Neutrophil (primary cell): Measurements from ENCODE around the gene TRPC1.

Source experiments
- H3K27ac ChIP-seq: fragments of 200-600 bp; sonication (generic); 2 replicates; pipeline ENCODE4 v1.5.1; 2016; ENCODE audit warnings: mild to moderate bottlenecking, moderate library complexity
- H3K27me3 ChIP-seq: fragments of 200-600 bp; sonication (generic); 2 replicates; pipeline ENCODE4 v1.6.0; 2016; ENCODE audit warnings: mild to moderate bottlenecking
- H3K36me3 ChIP-seq: fragments of 200-600 bp; sonication (generic); 2 replicates; pipeline ENCODE4 v1.5.1; 2017
- H3K4me1 ChIP-seq, 2 experiments: fragments of 200-600 bp in 1 of 2; sonication (generic) in 1 of 2; 1 replicate in 1 of 2; 2 replicates in 1 of 2; pipeline versions ENCODE4 v1.5.1 to v1.6.1; 2013 to 2016; ENCODE audit warnings: low read depth in 1 of 2, low read length in 1 of 2, mild to moderate bottlenecking in 1 of 2, moderate library complexity in 1 of 2; ENCODE audit not compliant: control insufficient read depth in 1 of 2, insufficient read depth in 1 of 2
- H3K4me3 ChIP-seq, 2 experiments: fragments of 200-600 bp in 1 of 2; sonication (generic) in 1 of 2; 1 replicate in 1 of 2; 2 replicates in 1 of 2; pipeline ENCODE4 v1.5.1; 2013 to 2016; ENCODE audit warnings: low read depth in 1 of 2, low read length in 1 of 2, mild to moderate bottlenecking in 1 of 2, moderate library complexity in 1 of 2
- H3K9me3 ChIP-seq: fragments of 200-600 bp; sonication (generic); 2 replicates; pipeline ENCODE4 v1.5.1; 2016
- TF ChIP-seq, protein P1 (sequence below): fragments of 200-600 bp; sonication (generic); IDR thresholded peaks from 2 replicates; pipeline ENCODE4 v1.5.1; 2016; ENCODE audit warnings: antibody characterized with exemption

The TRPC1 gene

DNA sequence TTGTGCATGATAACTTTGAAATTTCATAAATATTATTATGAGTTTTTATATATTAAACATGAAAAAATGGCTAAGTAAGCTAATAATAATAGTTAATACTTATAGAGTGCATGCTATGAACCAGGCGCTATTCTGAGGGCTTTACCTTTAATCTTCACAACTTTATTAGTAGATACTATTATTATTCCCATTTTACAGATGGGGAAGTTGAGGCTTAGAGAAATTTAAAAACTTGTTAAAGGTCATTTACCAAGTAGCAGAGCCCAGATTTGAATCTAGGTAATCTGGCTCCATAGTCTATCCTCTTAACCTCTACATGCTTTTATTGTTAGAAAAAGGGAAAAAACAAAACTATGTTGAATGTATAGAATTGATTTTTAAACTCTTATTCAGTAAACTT, 60.4 kb downstream of the TRPC1 start:
- Histone ChIP-seq H3K36me3 (no peaks in the 10 kb centered on the region), H3K4me1 (no peaks in the 10 kb centered on the region), H3K9me3 (no peaks in the 10 kb centered on the region), H3K27ac (no peak overlapping the region), H3K27me3 (no peaks in the 10 kb centered on the region), H3K4me3 (no peak overlapping the region)
- TF ChIP-seq, protein P1, sequence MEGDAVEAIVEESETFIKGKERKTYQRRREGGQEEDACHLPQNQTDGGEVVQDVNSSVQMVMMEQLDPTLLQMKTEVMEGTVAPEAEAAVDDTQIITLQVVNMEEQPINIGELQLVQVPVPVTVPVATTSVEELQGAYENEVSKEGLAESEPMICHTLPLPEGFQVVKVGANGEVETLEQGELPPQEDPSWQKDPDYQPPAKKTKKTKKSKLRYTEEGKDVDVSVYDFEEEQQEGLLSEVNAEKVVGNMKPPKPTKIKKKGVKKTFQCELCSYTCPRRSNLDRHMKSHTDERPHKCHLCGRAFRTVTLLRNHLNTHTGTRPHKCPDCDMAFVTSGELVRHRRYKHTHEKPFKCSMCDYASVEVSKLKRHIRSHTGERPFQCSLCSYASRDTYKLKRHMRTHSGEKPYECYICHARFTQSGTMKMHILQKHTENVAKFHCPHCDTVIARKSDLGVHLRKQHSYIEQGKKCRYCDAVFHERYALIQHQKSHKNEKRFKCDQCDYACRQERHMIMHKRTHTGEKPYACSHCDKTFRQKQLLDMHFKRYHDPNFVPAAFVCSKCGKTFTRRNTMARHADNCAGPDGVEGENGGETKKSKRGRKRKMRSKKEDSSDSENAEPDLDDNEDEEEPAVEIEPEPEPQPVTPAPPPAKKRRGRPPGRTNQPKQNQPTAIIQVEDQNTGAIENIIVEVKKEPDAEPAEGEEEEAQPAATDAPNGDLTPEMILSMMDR, result no peak

DNA sequence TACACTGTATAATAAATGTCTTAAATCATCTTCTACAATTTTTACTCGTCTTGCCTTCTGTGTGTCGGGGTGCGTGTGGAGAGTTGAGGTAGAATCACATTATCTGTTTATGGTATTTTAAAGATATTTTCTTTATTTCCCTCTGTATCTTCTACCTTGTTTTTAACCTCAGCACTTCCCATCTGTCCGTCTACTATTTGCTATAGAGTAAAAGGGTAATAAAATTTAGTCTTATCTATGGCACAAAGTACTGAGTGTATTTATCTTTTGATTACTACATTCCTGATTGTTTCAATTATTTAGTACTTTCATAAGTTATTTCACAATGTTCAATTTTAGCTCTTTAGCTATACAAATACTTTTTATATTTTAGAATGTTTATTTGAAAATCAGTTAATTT, 62.2 kb downstream of the TRPC1 start:
- H3K9me3 ChIP-seq, result no peaks in the 10 kb centered on the region
- TF ChIP-seq, protein P1, result no peak
- no peak overlapping the region for H3K27ac ChIP-seq
- no peaks in the 10 kb centered on the region for H3K36me3 ChIP-seq
- no peaks in the 10 kb centered on the region for H3K4me1 ChIP-seq
- no peak overlapping the region for H3K4me3 ChIP-seq
- H3K27me3 ChIP-seq, result no peaks in the 10 kb centered on the region

DNA sequence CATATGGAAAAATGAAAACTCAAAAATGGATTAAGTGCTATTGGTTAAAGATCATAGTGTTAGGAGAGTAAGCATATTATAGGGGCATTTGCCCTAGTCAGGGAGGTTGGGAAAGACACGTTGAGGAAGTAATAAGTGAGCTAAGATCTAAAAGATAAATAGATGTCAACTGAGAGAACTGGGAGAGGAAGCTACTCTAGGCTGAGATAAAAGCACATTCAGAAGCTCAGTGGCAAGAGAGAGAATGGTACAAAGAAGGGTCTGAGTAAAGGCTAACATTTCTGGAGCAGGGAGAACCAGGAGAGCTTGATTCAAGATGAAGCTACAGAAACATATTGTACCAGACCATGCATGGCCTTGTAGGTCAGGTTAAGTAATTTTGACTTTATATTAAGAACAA, 63.9 kb downstream of the TRPC1 start:
- Histone ChIP-seq H3K4me3 (no peak overlapping the region), H3K27me3 (no peaks in the 10 kb centered on the region), H3K9me3 (no peaks in the 10 kb centered on the region), H3K27ac (no peak overlapping the region), H3K4me1 (no peaks in the 10 kb centered on the region), H3K36me3 (no peaks in the 10 kb centered on the region)
- TF ChIP-seq, protein P1, result no peak

DNA sequence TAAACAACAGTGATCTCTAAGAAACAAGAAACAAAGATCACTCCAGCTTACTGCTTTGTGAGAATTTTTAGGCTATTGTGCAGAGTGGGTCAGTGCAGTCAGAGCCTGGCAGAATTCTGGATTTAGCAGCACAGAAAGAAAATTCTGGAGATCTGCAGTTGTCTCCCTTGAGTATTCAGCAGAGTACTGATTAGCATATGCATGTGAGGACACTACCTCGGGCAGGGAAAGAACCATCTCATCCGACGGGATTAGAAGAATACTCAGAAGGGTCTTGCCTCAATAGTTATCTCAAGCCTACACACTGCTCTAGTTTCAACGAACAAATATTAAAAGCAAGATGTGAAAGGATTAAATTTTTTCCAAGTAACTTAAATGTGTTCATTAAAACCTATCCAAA, 70.7 kb downstream of the TRPC1 start:
- H3K9me3 ChIP-seq, result no peaks in the 10 kb centered on the region
- no peaks in the 10 kb centered on the region for H3K36me3 ChIP-seq
- H3K27me3 ChIP-seq, result no peaks in the 10 kb centered on the region
- H3K4me1 ChIP-seq, result no peaks in the 10 kb centered on the region
- H3K27ac ChIP-seq, result no peak overlapping the region
- H3K4me3 ChIP-seq, result no peak overlapping the region
- TF ChIP-seq, protein P1, result no peak

DNA sequence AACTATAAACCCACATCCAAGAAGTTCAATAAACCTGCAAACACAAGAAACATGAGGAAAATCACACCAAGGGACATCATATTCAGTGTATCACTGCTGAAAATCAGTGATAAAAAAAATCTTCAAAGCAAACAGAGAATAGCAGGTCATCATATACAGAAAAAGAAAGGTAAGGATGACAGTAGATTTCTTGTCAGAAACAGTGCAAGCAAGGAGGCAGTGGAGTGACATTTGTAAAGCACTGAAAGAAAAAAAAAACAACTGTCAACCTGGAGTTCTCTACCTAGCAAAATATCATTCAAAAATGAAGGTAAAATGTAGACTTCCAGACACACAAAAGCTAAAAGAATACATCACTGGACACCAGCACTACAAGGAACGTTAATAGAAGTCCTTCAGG, 71.5 kb downstream of the TRPC1 start:
- Histone ChIP-seq H3K27me3 (no peaks in the 10 kb centered on the region), H3K4me1 (no peaks in the 10 kb centered on the region), H3K27ac (no peak overlapping the region), H3K9me3 (no peaks in the 10 kb centered on the region), H3K36me3 (no peaks in the 10 kb centered on the region), H3K4me3 (no peak overlapping the region)
- TF ChIP-seq, protein P1, result no peak

DNA sequence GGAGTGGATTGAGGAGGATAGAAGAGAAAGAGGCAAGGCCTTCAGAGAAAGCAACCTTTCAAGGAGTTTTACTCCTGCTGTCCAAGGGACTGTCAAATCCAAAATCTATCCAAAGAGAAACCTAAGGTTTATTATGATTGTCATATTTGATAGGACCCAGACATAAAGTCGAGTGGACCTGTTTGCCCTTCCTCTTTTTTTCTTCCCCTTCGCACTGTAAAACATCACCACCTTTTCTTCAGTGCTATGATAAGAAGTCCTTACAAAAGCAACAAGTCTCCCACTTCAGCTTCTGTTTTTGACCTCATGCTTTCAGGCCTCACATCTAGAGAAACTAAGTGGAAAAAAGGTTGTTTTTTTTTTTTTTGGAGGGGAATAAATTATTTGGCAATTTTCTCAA, 73.0 kb downstream of the TRPC1 start:
- Histone ChIP-seq H3K36me3 (no peaks in the 10 kb centered on the region), H3K27me3 (no peaks in the 10 kb centered on the region), H3K9me3 (no peaks in the 10 kb centered on the region), H3K4me1 (no peaks in the 10 kb centered on the region), H3K27ac (no peak overlapping the region), H3K4me3 (no peak overlapping the region)
- TF ChIP-seq, protein P1, result no peak
